ENCODE measurements around the gene ADORA3.

GRCh38 chr1:111455642-111456031 lies 47.8 kb downstream of the ADORA3 start:
- TF ChIP-seq CTCF (IDR thresholded peaks at IDR 0.05; ENCODE audit: low read depth, low read length) (no peak), EZH2phosphoT487 (IDR thresholded peaks at IDR 0.05; ENCODE audit: low read depth) (no peak)

Measured in OCI-LY3 (cell line).